ENCODE measurements around the gene PAQR4. TPM values are rescaled to one million over a fixed set of nuclear protein-coding genes. Genes with fewer than 3 reads are reported as not detected.

Gene PAQR4
- total RNA-seq, 4 donors from 2014 or later, result 1.9 to 6.4 (median 4.1) TPM

- H3K27ac ChIP-seq, result no peak overlapping the region
- peaks cover 0 to 18% (median 1%) of the 10 kb centered on the region in 3 donors for H3K4me1 ChIP-seq
- WGBS, 2 donors (ENCODE audit: low coverage in 1 of 2), result no CpG with 5 or more reads among the region's 17 CpGs
- no peak for ATAC-seq
- H3K27me3 ChIP-seq, result peaks cover 42% of the 10 kb centered on the region
- H3K4me3 ChIP-seq, result no peak overlapping the region
- no peak for TF ChIP-seq EP300 (IDR thresholded peaks at IDR 0.05)
- no peak for TF ChIP-seq POLR2A (IDR thresholded peaks at IDR 0.05)
- no peak for TF ChIP-seq CTCF (IDR thresholded peaks at IDR 0.05)
- TF ChIP-seq POLR2AphosphoS5 (IDR thresholded peaks at IDR 0.05), result no peak
- no peaks in the 10 kb centered on the region for H3K9me3 ChIP-seq
- H3K36me3 ChIP-seq, result no peaks in the 10 kb centered on the region
These were observed 4.6 kb downstream of the PAQR4 start for GRCh38 chr16:2973605-2974318.

- 100% methylated on average over 1 of the region's 15 CpGs; no CpG with 5 or more reads in 1 of the 2 donors for WGBS, 2 donors (ENCODE audit: low coverage in 1 of 2)
- Histone ChIP-seq H3K36me3 (no peaks in the 10 kb centered on the region), H3K4me3 (no peak overlapping the region), H3K9me3 (no peaks in the 10 kb centered on the region), H3K27me3 (peaks cover 46% of the 10 kb centered on the region), H3K27ac (no peak overlapping the region), H3K4me1 (peaks cover 0 to 14% (median 0%) of the 10 kb centered on the region in 3 donors)
- TF ChIP-seq POLR2AphosphoS5 (IDR thresholded peaks at IDR 0.05) (no peak), EP300 (IDR thresholded peaks at IDR 0.05) (no peak), CTCF (IDR thresholded peaks at IDR 0.05) (no peak), POLR2A (IDR thresholded peaks at IDR 0.05) (no peak)
- no peak for ATAC-seq
These were observed 5.3 kb downstream of the PAQR4 start for GRCh38 chr16:2974319-2975056.

DNA sequence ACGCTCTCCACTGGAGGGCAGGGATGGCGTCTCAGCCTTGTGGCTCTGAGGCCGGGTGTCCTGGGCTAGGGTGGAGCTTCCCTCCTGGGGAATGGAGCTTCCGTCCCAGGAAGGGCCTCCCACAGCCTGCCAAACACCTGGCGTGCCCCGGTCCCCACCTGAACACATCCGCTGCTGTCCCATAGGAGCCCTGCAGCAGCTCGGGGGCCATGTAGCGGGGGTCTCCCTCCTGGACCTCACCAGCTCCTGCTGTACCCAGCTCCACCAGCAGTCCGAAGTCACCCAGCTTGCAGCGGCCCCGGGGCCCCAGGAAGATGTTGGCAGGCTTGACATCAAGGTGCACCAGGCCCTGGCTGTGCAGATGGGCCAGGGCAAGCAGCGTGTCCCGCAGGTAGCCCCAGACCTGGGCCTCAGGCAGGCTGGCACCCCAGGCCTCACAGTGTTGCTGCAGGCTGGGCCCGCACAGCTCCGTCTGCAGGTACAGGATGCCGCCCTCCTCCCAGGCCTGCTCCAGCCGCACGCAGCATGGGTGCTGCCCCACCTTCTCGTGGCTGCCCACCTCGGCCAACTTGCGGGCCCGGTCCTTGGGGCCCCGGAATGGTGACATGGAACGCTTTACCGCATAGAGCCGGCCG, 6.1 kb downstream of the PAQR4 start:
- WGBS, 2 donors (ENCODE audit: low coverage in 1 of 2), result 90% methylated on average over 2 of the region's 28 CpGs; no CpG with 5 or more reads in 1 of the 2 donors

GRCh38 chr16:2976201-2976600, 7.1 kb downstream of the PAQR4 start:
- Histone ChIP-seq H3K27me3 (peaks cover 49% of the 10 kb centered on the region), H3K27ac (no peak overlapping the region), H3K4me1 (peaks cover 0 to 17% (median 5%) of the 10 kb centered on the region in 3 donors), H3K4me3 (no peak overlapping the region), H3K36me3 (no peaks in the 10 kb centered on the region), H3K9me3 (no peaks in the 10 kb centered on the region)
- TF ChIP-seq POLR2AphosphoS5 (IDR thresholded peaks at IDR 0.05) (no peak), CTCF (IDR thresholded peaks at IDR 0.05) (no peak)
- ATAC-seq, result no peak
- WGBS, 2 donors (ENCODE audit: low coverage in 1 of 2), result 75 to 85% methylated on average over 4 to 5 of the region's 7 CpGs

More for the DNA sequence above, 6.1 kb downstream of the PAQR4 start:
- H3K36me3 ChIP-seq, result no peaks in the 10 kb centered on the region
- no peak for ATAC-seq
- peaks cover 53% of the 10 kb centered on the region for H3K27me3 ChIP-seq
- peaks cover 0 to 14% (median 5%) of the 10 kb centered on the region in 3 donors for H3K4me1 ChIP-seq
- H3K27ac ChIP-seq, result no peak overlapping the region
- H3K4me3 ChIP-seq, result no peak overlapping the region
- H3K9me3 ChIP-seq, result no peaks in the 10 kb centered on the region
- no peak for TF ChIP-seq EP300 (IDR thresholded peaks at IDR 0.05)
- no peak for TF ChIP-seq CTCF (IDR thresholded peaks at IDR 0.05)
- no peak for TF ChIP-seq POLR2A (IDR thresholded peaks at IDR 0.05)
- no peak for TF ChIP-seq POLR2AphosphoS5 (IDR thresholded peaks at IDR 0.05)

Measured in gastroesophageal sphincter (tissue), 4 donors.